ENCODE data around the gene PPP2R2B. TPM values are rescaled to one million over a fixed set of nuclear protein-coding genes. Genes with fewer than 3 reads are reported as not detected.

The PPP2R2B gene
- polyA plus RNA-seq, 2 of the 4 experiments (the other 2 are of a cell fraction) = not detected

- FAIRE-seq = no peak
- no peak overlapping the region for H3K4me3 ChIP-seq
- no peak for TF ChIP-seq BHLHE40 (IDR thresholded peaks at IDR 0.05; ENCODE audit: low read depth, low read length)
- TF ChIP-seq HDAC2 (IDR thresholded peaks at IDR 0.05) = no peak
- no peak for TF ChIP-seq RCOR1 (IDR thresholded peaks at IDR 0.05; ENCODE audit: low read depth, low read length)
- no peak for DNase-seq (ENCODE audit: low read depth in 1 of 2, low spot score in 1 of 2)
- CTCF ChIA-PET = no interaction called here
- no peak overlapping the region for H3K4me2 ChIP-seq
- H3K4me1 ChIP-seq = no peaks in the 10 kb centered on the region
- no peaks in the 10 kb centered on the region for H3K9me3 ChIP-seq
- WGBS (ENCODE audit: missing lambda C conversion rate) = 6% methylated on average over 1 of the region's 1 CpG
- no peak for ATAC-seq
- POLR2A ChIA-PET = no interaction called here
- no peak overlapping the region for H3K27ac ChIP-seq
These were observed 30.4 kb downstream of the PPP2R2B start for GRCh38 chr5:146848133-146848532.

- H3K27ac ChIP-seq = no peak overlapping the region
- H3K4me3 ChIP-seq = no peak overlapping the region
- no peaks in the 10 kb centered on the region for H3K9me3 ChIP-seq
- no peak overlapping the region for H3K4me2 ChIP-seq
- WGBS (ENCODE audit: missing lambda C conversion rate) = 4% methylated on average over 2 of the region's 2 CpGs
- DNase-seq (ENCODE audit: low read depth in 1 of 2, low spot score in 1 of 2) (no peak), FAIRE-seq (no peak), ATAC-seq (no peak)
- POLR2A ChIA-PET = no interaction called here
- TF ChIP-seq HEYL (CRISPR knock-in tag; IDR thresholded peaks at IDR 0.05) (no peak), ZFP36 (IDR thresholded peaks at IDR 0.05; ENCODE audit: borderline replicate concordance, partially characterized antibody) (no peak), POLR2A (IDR thresholded peaks at IDR 0.05; ENCODE audit: low read length) (no peak), MAX (IDR thresholded peaks at IDR 0.05) (no peak), MAZ (IDR thresholded peaks at IDR 0.05; ENCODE audit: borderline replicate concordance, low read depth, low read length) (no peak), ZSCAN20 (CRISPR knock-in tag; IDR thresholded peaks at IDR 0.05) (no peak), ZNF302 (CRISPR knock-in tag; IDR thresholded peaks at IDR 0.05) (no peak), FOSL2 (IDR thresholded peaks at IDR 0.05) (no peak), FOSL2 (CRISPR knock-in tag; IDR thresholded peaks at IDR 0.05) (no peak), EP300 (IDR thresholded peaks at IDR 0.05) (no peak), NR3C1 (IDR thresholded peaks at IDR 0.05) (no peak), HMGXB4 (CRISPR knock-in tag; IDR thresholded peaks at IDR 0.05; ENCODE audit: borderline replicate concordance) (no peak), CHD2 (IDR thresholded peaks at IDR 0.05; ENCODE audit: low read length, partially characterized antibody) (no peak)
- CTCF ChIA-PET = no interaction called here
- no peaks in the 10 kb centered on the region for H3K4me1 ChIP-seq
These were observed 38.5 kb downstream of the PPP2R2B start for GRCh38 chr5:146840016-146840415.

- CTCF ChIA-PET = no interaction called here
- 0% methylated on average over 3 of the region's 3 CpGs for WGBS (ENCODE audit: missing lambda C conversion rate)
- no peak for TF ChIP-seq HMGXB4 (CRISPR knock-in tag; IDR thresholded peaks at IDR 0.05; ENCODE audit: borderline replicate concordance)
- TF ChIP-seq BCL3 (IDR thresholded peaks at IDR 0.05) = no peak
- no peak for TF ChIP-seq CBX2 (IDR thresholded peaks at IDR 0.05; ENCODE audit: borderline replicate concordance, low read depth)
- POLR2A ChIA-PET = no interaction called here
- no peak for FAIRE-seq
- no peaks in the 10 kb centered on the region for H3K4me1 ChIP-seq
- ATAC-seq = no peak
- no peak overlapping the region for H3K4me2 ChIP-seq
- DNase-seq (ENCODE audit: low read depth in 1 of 2, low spot score in 1 of 2) = no peak
- H3K9me3 ChIP-seq = no peaks in the 10 kb centered on the region
- H3K27ac ChIP-seq = no peak overlapping the region
- H3K4me3 ChIP-seq = no peak overlapping the region
These were observed 42.2 kb downstream of the PPP2R2B start for GRCh38 chr5:146836226-146836842.
